ENCODE data around the gene CALB2. TPM values are rescaled to one million over a fixed set of nuclear protein-coding genes. Genes with fewer than 3 reads are reported as not detected.

CALB2 gene
- total and polyA plus RNA-seq, 2 of the 4 experiments (the other 2 are of a cell fraction): 0.18 to 0.32 TPM

- Histone ChIP-seq H3K56ac (ENCODE audit: extremely low read depth, insufficient read depth, low read length) (no peak overlapping the region), H2BK20ac (ENCODE audit: low read depth, low read length) (no peak overlapping the region), H3K27me3 (ENCODE audit: control insufficient read depth, insufficient read depth, low read length) (peaks cover 14% of the 10 kb centered on the region), H3K4ac (ENCODE audit: low read depth, low read length) (no peak overlapping the region), H4K5ac (ENCODE audit: low read depth, low read length) (no peak overlapping the region), H2AK9ac (replicated peaks; ENCODE audit: low read depth, low read length, poor library complexity) (no peak overlapping the region), H4K20me1 (ENCODE audit: insufficient read depth, low read length) (no peaks in the 10 kb centered on the region), H2BK15ac (ENCODE audit: low read depth, low read length) (no peak overlapping the region), H3K9me3 (ENCODE audit: control insufficient read depth, insufficient read depth, low read length) (no peaks in the 10 kb centered on the region), H2BK5ac (ENCODE audit: low read depth, low read length, poor library complexity, severe bottlenecking) (no peak overlapping the region), H3K4me3 (ENCODE audit: insufficient read depth, low read depth, low read length) (no peak overlapping the region), H3K9ac (ENCODE audit: low read depth, low read length) (no peak overlapping the region), H3K9me1 (ENCODE audit: insufficient read depth, low read length) (no peaks in the 10 kb centered on the region), H4K91ac (ENCODE audit: insufficient read depth, low read depth, low read length) (no peak overlapping the region), H4K8ac (ENCODE audit: low read depth in 2 of 2, low read length in 2 of 2) (no peak overlapping the region), H3K36me3 (ENCODE audit: control insufficient read depth, insufficient read depth, low read length) (no peaks in the 10 kb centered on the region), H2BK120ac (ENCODE audit: low read depth, low read length) (no peak overlapping the region), H2AFZ (replicated peaks; ENCODE audit: low read length, poor library complexity) (no peak overlapping the region), H3K23ac (ENCODE audit: low read depth, low read length) (no peak overlapping the region), H3K14ac (replicated peaks; ENCODE audit: low read depth, low read length) (no peak overlapping the region), H3K4me2 (ENCODE audit: low read depth, low read length) (no peak overlapping the region), H3K27ac (ENCODE audit: insufficient read depth, low read length) (no peak overlapping the region), H3K4me1 (ENCODE audit: control insufficient read depth, insufficient read depth, low read length) (no peaks in the 10 kb centered on the region), H3K18ac (ENCODE audit: low read depth, low read length) (no peak overlapping the region), H2AK5ac (ENCODE audit: low read depth, low read length) (no peak overlapping the region), H3K79me1 (ENCODE audit: low read depth in 1 of 2, low read length in 2 of 2) (no peaks in the 10 kb centered on the region)
- POLR2A ChIA-PET (ENCODE audit: unreplicated experiment): no interaction called here
- no peak for TF ChIP-seq MAZ (IDR thresholded peaks at IDR 0.05; ENCODE audit: borderline replicate concordance, low read depth, low read length)
- TF ChIP-seq FOS (IDR thresholded peaks at IDR 0.05; ENCODE audit: low read depth, low read length): no peak
- TF ChIP-seq POLR2A (IDR thresholded peaks at IDR 0.05; ENCODE audit: low read depth, low read length): no peak
- no peak for TF ChIP-seq NFE2L2 (IDR thresholded peaks at IDR 0.05; ENCODE audit: low read depth, low read length)
- TF ChIP-seq RAD21 (IDR thresholded peaks at IDR 0.05; ENCODE audit: low read length): no peak
- TF ChIP-seq CHD1 (IDR thresholded peaks at IDR 0.05; ENCODE audit: low read depth, low read length): no peak
- TF ChIP-seq, protein P1, sequence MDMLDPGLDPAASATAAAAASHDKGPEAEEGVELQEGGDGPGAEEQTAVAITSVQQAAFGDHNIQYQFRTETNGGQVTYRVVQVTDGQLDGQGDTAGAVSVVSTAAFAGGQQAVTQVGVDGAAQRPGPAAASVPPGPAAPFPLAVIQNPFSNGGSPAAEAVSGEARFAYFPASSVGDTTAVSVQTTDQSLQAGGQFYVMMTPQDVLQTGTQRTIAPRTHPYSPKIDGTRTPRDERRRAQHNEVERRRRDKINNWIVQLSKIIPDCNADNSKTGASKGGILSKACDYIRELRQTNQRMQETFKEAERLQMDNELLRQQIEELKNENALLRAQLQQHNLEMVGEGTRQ (IDR thresholded peaks at IDR 0.05; ENCODE audit: low read depth, low read length): no peak
- no peak for TF ChIP-seq RFX5 (IDR thresholded peaks at IDR 0.05; ENCODE audit: low read depth, low read length)
- TF ChIP-seq MXI1 (IDR thresholded peaks at IDR 0.05; ENCODE audit: borderline replicate concordance, low read depth, low read length): no peak
- TF ChIP-seq RCOR1 (IDR thresholded peaks at IDR 0.05; ENCODE audit: insufficient replicate concordance, low read length): no peak
- TF ChIP-seq MAFK (IDR thresholded peaks at IDR 0.05; ENCODE audit: low read depth, low read length): no peak
- no peak for TF ChIP-seq CEBPB (IDR thresholded peaks at IDR 0.05; ENCODE audit: low read depth, low read length)
- TF ChIP-seq SMC3 (IDR thresholded peaks at IDR 0.05; ENCODE audit: low read depth, low read length): no peak
- TF ChIP-seq CTCF (conservative IDR thresholded peaks at IDR 0.05; ENCODE audit: low read depth, low read length): no peak
- TF ChIP-seq, protein P2, sequence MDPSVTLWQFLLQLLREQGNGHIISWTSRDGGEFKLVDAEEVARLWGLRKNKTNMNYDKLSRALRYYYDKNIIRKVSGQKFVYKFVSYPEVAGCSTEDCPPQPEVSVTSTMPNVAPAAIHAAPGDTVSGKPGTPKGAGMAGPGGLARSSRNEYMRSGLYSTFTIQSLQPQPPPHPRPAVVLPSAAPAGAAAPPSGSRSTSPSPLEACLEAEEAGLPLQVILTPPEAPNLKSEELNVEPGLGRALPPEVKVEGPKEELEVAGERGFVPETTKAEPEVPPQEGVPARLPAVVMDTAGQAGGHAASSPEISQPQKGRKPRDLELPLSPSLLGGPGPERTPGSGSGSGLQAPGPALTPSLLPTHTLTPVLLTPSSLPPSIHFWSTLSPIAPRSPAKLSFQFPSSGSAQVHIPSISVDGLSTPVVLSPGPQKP (IDR thresholded peaks at IDR 0.05; ENCODE audit: borderline replicate concordance, low read depth, low read length): no peak
- no peak for TF ChIP-seq BHLHE40 (IDR thresholded peaks at IDR 0.05; ENCODE audit: low read depth, low read length)
- DNase-seq: no peak
- dilution Hi-C loops (cut with HindIII; ENCODE audit: low sequenced_read_pairs, unreplicated experiment): no loop called here
- in situ Hi-C loops (cut with MboI; ENCODE audit: low sequenced_read_pairs): no loop called here
- no TSS peak for BruUV-seq (replicated peaks)
- WGBS, 2 experiments (ENCODE audit: extremely low coverage in 2 of 2, insufficient read length in 1 of 2): 66% methylated on average over 4 of the region's 8 CpGs; no CpG with 5 or more reads in 1 of the 2 experiments
- intact Hi-C loops (cut with micrococcal nuclease): no loop called here
- CTCF ChIA-PET: no interaction called here
- ATAC-seq (ENCODE audit: low read depth): no peak
Measured at GRCh38 chr16:71406724-71407123, 48.2 kb downstream of the CALB2 start.
